Transverse colon (tissue), 3 donors: Measurements from ENCODE around the gene NDUFAF4.

Experiments used
- POLR2A ChIP-seq: fragments of 450-650 bp; IDR thresholded peaks from one replicate; pipeline ENCODE4 v1.6.1; 2016; ENCODE audit warnings: antibody characterized with exemption, mild to moderate bottlenecking, moderate library complexity
- TF ChIP-seq, protein P1 (sequence below), 5 experiments: fragments of 200-600 bp in 3 of 5; fragments of 450-650 bp in 2 of 5; sonication (generic) in 3 of 5; IDR thresholded peaks; 1 replicate in 2 of 5; 2 replicates in 3 of 5; pipeline ENCODE4 v1.5.1; 2016 to 2017; ENCODE audit warnings: antibody characterized with exemption in 5 of 5, inconsistent platforms in 3 of 5, mild to moderate bottlenecking in 2 of 5, moderate library complexity in 1 of 5

DNA sequence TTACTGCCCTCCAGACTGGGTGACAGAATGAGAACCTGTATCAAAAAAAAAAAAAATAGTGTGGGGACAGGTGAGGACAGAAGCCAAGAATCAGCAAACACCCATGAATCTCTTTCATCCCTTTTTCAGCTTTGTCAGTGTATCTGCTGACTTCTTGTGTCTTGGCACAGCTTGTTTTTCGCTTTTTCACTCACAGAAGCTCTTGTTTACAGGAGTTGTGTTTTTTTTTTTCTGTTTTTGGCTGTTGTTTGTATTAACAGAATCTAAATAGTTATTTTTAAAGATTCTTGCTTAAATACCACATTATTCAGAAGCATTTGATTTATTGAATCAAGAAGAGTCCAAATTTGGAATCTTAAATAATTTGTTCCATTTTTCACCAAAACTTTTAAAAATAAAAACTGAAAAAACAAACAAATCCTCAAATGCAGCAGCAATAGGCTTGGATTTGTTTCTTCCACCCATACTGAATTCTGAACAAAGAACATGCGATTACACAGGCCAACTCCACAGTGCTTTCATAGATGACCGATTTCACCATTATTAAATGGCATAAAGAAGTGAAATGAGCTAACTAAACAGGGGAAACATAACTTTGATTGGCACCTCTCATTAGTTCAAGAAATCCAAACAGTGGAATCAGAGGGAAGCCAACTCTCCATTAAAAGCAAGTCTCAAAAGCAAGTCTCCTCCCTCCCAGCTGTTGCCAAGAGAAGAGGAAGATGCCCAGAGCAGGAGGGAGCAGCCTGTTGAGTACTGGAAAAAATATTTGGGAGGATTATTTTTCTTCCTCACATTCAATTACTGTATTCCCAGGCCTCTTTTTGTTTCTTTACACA lies 33.3 kb downstream of the NDUFAF4 start:
- no peak for TF ChIP-seq POLR2A
- TF ChIP-seq, protein P1, sequence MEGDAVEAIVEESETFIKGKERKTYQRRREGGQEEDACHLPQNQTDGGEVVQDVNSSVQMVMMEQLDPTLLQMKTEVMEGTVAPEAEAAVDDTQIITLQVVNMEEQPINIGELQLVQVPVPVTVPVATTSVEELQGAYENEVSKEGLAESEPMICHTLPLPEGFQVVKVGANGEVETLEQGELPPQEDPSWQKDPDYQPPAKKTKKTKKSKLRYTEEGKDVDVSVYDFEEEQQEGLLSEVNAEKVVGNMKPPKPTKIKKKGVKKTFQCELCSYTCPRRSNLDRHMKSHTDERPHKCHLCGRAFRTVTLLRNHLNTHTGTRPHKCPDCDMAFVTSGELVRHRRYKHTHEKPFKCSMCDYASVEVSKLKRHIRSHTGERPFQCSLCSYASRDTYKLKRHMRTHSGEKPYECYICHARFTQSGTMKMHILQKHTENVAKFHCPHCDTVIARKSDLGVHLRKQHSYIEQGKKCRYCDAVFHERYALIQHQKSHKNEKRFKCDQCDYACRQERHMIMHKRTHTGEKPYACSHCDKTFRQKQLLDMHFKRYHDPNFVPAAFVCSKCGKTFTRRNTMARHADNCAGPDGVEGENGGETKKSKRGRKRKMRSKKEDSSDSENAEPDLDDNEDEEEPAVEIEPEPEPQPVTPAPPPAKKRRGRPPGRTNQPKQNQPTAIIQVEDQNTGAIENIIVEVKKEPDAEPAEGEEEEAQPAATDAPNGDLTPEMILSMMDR (IDR thresholded peaks at IDR 0.05), result no peak
